Body of pancreas (tissue), 4 donors: Measurements from ENCODE around the gene CAPN11.

Experiments
- POLR2A ChIP-seq, 3 donors: fragments of 450-650 bp; IDR thresholded peaks; one replicate each; pipeline ENCODE4 v1.6.1; 2016; ENCODE audit warnings: antibody characterized with exemption in 3 of 3, mild to moderate bottlenecking in 2 of 3
- TF ChIP-seq, protein P1 (sequence below), 7 experiments: fragments of 450-650 bp in 4 of 7; fragments of 200-600 bp in 3 of 7; sonication (generic) in 3 of 7; IDR thresholded peaks; one replicate each; pipeline ENCODE4 v1.5.1; 2016 to 2019; ENCODE audit warnings: antibody characterized with exemption in 7 of 7

DNA sequence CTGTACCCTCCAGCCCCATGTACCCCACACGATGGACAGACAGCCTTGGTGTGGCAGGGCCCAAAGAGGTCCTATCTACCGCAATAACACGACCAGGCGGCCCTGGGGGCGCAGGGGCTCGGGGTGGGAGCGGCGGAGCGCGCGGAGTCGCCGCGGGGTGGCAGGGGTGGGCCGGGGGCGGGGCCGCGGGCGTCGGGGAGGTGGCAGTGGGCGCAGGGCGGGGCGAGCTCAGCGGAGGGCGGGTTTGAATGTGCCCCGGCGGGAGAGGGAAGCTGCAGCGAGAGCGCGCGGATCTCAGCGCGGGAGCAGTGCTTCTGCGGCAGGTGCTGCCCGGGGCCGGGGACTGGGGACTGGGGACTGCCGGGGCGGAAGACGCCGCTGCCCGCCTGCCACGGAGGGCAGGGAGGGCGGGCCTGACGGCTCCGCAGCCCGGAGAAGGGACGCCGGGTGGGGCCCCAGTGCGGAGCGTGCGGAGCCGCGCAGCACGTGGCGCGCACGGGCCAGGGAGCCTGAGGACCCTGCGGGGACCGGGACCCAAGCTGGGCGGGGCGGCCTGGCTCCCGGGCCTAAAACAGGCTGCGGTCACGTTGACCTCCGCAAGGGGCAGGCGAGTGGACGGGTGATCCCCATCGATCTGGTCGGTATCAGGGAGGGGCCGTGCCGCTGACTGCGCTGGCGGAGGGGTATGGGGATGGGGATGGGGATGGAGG, 64.9 kb downstream of the CAPN11 start, which contains the start of gene SLC29A1:
- TF ChIP-seq, protein P1, sequence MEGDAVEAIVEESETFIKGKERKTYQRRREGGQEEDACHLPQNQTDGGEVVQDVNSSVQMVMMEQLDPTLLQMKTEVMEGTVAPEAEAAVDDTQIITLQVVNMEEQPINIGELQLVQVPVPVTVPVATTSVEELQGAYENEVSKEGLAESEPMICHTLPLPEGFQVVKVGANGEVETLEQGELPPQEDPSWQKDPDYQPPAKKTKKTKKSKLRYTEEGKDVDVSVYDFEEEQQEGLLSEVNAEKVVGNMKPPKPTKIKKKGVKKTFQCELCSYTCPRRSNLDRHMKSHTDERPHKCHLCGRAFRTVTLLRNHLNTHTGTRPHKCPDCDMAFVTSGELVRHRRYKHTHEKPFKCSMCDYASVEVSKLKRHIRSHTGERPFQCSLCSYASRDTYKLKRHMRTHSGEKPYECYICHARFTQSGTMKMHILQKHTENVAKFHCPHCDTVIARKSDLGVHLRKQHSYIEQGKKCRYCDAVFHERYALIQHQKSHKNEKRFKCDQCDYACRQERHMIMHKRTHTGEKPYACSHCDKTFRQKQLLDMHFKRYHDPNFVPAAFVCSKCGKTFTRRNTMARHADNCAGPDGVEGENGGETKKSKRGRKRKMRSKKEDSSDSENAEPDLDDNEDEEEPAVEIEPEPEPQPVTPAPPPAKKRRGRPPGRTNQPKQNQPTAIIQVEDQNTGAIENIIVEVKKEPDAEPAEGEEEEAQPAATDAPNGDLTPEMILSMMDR (IDR thresholded peaks at IDR 0.05), result peak in 3 of 7 experiments; percentile 21 to 26 (median 23)
- TF ChIP-seq POLR2A (IDR thresholded peaks at IDR 0.05), result peak in 2 of 3 donors; percentile 31 to 58
